ENCODE data around the gene TMEM141.
"Not testable (repeated sequence)": the region's sequence is repeated elsewhere in the genome, so short reads cannot be mapped to it uniquely, and the experiment has no call there.

Gene TMEM141

GRCh38 chr9:136795000-136795348, 3.8 kb downstream of the TMEM141 start:
- Histone ChIP-seq H3K4me3 (IDR thresholded peaks at IDR 0.05; ENCODE audit: insufficient read depth, low read depth, low read length) (no peak overlapping the region), H3K79me2 (ENCODE audit: insufficient read depth, low read depth) (no peaks in the 10 kb centered on the region), H3K36me3 (ENCODE audit: insufficient read depth) (no peaks in the 10 kb centered on the region), H3K4me2 (no peak overlapping the region), H3K9ac (no peak overlapping the region), H3K27ac (no peak overlapping the region), H3K27me3 (ENCODE audit: insufficient read depth, low read depth) (peaks cover 6% of the 10 kb centered on the region; the same call in 1 of the 2 replicates), H4K20me1 (ENCODE audit: insufficient read depth) (no peaks in the 10 kb centered on the region), H2AFZ (ENCODE audit: low read depth) (no peak overlapping the region), H3K4me1 (ENCODE audit: low read depth, poor library complexity, severe bottlenecking) (peaks cover 44% of the 10 kb centered on the region)
- no peak for TF ChIP-seq CTCF (conservative IDR thresholded peaks at IDR 0.05; ENCODE audit: low read depth, low read length)

GRCh38 chr9:136796238-136796774, 5.2 kb downstream of the TMEM141 start, which contains the start of gene CCDC183:
Gene CCDC183, plus strand, starts transcription at chr9:136796338. Its CDS starts 60 bp downstream, at chr9:136796398.
- H4K20me1 ChIP-seq (ENCODE audit: insufficient read depth): no peaks in the 10 kb centered on the region
- no peak within 1 kb of the TSS for H2AFZ ChIP-seq (ENCODE audit: low read depth)
- H3K4me2 ChIP-seq: peak within 1 kb of the TSS; percentile 39
- no peak for TF ChIP-seq CTCF (conservative IDR thresholded peaks at IDR 0.05; ENCODE audit: low read depth, low read length)
- no peak within 1 kb of the TSS; the same call in 1 of the 2 replicates for H3K9ac ChIP-seq
- no peaks in the 10 kb centered on the region for H3K36me3 ChIP-seq (ENCODE audit: insufficient read depth)
- H3K27ac ChIP-seq: no peak within 1 kb of the TSS
- H3K79me2 ChIP-seq (ENCODE audit: insufficient read depth, low read depth): no peaks in the 10 kb centered on the region
- peaks cover 46% of the 10 kb centered on the region for H3K4me1 ChIP-seq (ENCODE audit: low read depth, poor library complexity, severe bottlenecking)
- no peak within 1 kb of the TSS for H3K4me3 ChIP-seq (IDR thresholded peaks at IDR 0.05; ENCODE audit: insufficient read depth, low read depth, low read length)
- peaks cover 6% of the 10 kb centered on the region; the same call in 1 of the 2 replicates for H3K27me3 ChIP-seq (ENCODE audit: insufficient read depth, low read depth)

DNA sequence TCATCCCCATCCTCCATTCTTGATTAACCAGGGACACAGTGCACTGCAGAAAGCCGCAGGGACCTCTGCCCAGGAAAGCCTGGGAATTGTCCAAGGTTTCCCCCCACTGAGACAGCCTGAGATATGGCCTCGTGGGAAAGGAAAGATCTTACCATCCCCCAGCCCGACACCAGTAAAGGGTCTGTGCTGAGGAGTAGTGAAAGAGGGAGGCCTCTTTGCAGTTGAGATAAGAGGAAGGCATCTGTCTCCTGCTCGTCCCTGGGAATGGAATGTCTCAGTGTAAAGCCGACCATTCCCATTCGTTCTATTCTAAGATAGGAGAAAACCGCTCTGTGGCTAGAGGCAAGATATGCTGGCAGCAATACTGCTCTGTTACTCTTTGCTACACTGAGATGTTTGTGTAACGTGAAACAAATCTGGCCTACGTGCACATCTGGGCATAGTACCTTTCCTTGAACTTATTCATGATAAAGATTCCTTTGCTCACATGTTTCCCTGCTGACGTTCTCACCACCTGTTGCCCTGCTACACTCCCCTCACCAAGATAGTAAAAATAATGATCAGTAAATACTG, 5.7 kb downstream of the TMEM141 start:
- not testable (repeated sequence) for H3K36me3 ChIP-seq (ENCODE audit: insufficient read depth); H3K79me2 ChIP-seq (ENCODE audit: insufficient read depth, low read depth); H3K27ac ChIP-seq; H4K20me1 ChIP-seq (ENCODE audit: insufficient read depth); H3K9ac ChIP-seq; H3K27me3 ChIP-seq (ENCODE audit: insufficient read depth, low read depth); H3K4me3 ChIP-seq (IDR thresholded peaks at IDR 0.05; ENCODE audit: insufficient read depth, low read depth, low read length); H2AFZ ChIP-seq (ENCODE audit: low read depth); H3K4me2 ChIP-seq
- H3K4me1 ChIP-seq (ENCODE audit: low read depth, poor library complexity, severe bottlenecking): peaks cover 49% of the 10 kb centered on the region

GRCh38 chr9:136798708-136799078, 7.5 kb downstream of the TMEM141 start:
- no peak overlapping the region for H2AFZ ChIP-seq (ENCODE audit: low read depth)
- no peak overlapping the region for H3K27ac ChIP-seq
- peaks cover 6% of the 10 kb centered on the region; the same call in 1 of the 2 replicates for H3K27me3 ChIP-seq (ENCODE audit: insufficient read depth, low read depth)
- no peak overlapping the region for H3K9ac ChIP-seq
- H4K20me1 ChIP-seq (ENCODE audit: insufficient read depth): no peaks in the 10 kb centered on the region
- no peak for TF ChIP-seq CTCF (conservative IDR thresholded peaks at IDR 0.05; ENCODE audit: low read depth, low read length)
- H3K4me2 ChIP-seq: no peak overlapping the region
- H3K79me2 ChIP-seq (ENCODE audit: insufficient read depth, low read depth): no peaks in the 10 kb centered on the region
- H3K36me3 ChIP-seq (ENCODE audit: insufficient read depth): no peaks in the 10 kb centered on the region
- H3K4me1 ChIP-seq (ENCODE audit: low read depth, poor library complexity, severe bottlenecking): peaks cover 49% of the 10 kb centered on the region
- no peak overlapping the region for H3K4me3 ChIP-seq (IDR thresholded peaks at IDR 0.05; ENCODE audit: insufficient read depth, low read depth, low read length)
